DMS79 treated with DMSO at 0.1 percent for 48 hours (cell line): ENCODE measurements around the gene CCDC177.

Experiments used
- DNase-seq: peaks from one replicate; lab custom pipeline; 2025; lab: John Stamatoyannopoulos, UW

CCDC177 gene

GRCh38 chr14:69528930-69529329, 45.7 kb downstream of the CCDC177 start:
- DNase-seq, result no peak

- DNase-seq, result no peak
Measured at GRCh38 chr14:69528143-69528542, 46.5 kb downstream of the CCDC177 start.

GRCh38 chr14:69527635-69528034, 47.0 kb downstream of the CCDC177 start:
- DNase-seq, result no peak

GRCh38 chr14:69525896-69526295, 48.8 kb downstream of the CCDC177 start:
- no peak for DNase-seq

GRCh38 chr14:69522026-69522425, 52.6 kb downstream of the CCDC177 start:
- no peak for DNase-seq
